SIG-M5 treated with dmso at 0.1 percent for 504 hours (cell line): Measurements from ENCODE around the gene TFAP2B.

Experiments
- DNase-seq: peaks from one replicate; lab custom pipeline; 2025; ENCODE audit not compliant: unreplicated experiment; lab: John Stamatoyannopoulos, UW

Gene TFAP2B

DNA sequence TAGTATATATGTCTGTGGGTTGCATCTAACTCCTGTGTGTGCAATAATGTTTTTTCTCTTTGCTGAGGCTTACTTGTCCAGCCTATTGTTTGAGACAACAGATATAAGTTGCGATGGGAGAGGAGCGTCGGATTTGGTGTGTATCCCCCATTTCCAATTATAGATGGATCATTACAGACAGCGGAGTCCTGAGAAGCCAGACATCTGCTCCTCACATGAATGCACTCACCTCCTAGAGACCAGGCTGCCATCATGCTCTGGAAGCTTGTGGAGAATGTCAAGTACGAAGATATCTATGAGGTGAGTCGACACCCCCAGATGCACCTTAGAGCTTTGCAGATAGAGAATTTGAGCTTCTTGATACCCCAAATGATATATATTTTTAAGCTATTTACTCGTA, at the start of gene TFAP2B:
TFAP2B (plus strand) TSS at position 199 of the 400 bp plus-strand sequence; CDS start at position 220, 21 bp downstream.
- DNase-seq: no peak

DNA sequence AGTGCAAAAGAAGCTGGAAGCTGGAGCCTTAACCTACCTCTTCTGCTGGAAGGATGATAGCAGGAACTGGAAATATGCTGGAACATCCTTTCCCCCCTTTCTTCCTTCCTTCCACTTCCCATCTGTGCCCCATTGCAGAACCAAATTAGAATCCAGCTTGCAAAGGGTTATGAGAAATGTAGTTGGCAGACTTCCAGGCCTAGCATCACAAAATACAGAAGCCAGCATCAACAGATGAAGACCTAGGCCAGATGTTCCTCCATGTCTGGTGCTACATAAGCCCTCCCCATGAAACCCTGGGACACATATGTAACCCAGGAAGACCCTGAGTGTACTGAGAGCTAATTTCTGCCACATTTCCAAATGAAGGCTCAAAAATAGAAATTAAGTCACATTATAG, 40.0 kb upstream of the TFAP2B start:
- DNase-seq: no peak

GRCh38 chr6:50780382-50780781, 38.3 kb upstream of the TFAP2B start:
- no peak for DNase-seq

- no peak for DNase-seq
Measured at GRCh38 chr6:50785921-50786320, 32.8 kb upstream of the TFAP2B start.

GRCh38 chr6:50791900-50792508, 26.7 kb upstream of the TFAP2B start:
- DNase-seq: peak; percentile 15

DNA sequence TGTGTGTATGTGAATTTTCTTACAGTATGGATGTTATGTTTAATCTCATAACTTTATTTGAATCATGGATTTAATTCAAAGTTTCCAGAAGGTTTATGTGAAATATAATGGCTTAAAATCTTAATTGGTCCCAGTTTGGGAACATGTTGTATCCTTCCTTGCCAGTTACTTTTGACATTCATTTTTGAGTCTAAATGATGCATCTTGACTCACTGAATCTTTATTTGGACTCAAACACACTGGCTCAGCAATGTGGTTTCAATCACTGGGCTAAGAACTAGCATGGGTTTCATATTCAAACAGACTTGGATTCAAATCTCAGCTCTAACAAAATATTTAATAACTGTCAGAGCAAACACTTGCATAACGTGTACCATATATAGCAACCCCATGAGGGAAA, 25.9 kb upstream of the TFAP2B start:
- no peak for DNase-seq

DNA sequence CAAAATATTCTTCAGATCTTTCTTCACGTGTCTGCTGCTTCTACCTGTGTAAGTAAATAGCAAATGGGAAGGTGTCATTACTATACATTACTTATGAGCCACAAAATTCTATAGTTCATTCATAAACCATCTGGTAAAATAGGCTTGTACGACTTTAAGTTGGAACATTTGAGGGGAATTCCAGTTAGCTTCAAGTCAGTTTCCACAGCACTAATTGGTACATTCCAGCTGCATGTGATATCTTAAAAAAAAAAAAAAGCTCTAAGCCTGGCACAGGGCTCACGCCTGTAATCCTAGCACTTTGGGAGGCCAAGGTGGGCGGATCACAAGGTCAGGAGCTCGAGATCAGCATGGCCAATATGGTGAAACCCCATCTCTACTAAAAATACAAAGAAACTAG, 23.1 kb upstream of the TFAP2B start:
- DNase-seq: no peak

GRCh38 chr6:50804283-50804682, 14.4 kb upstream of the TFAP2B start:
- no peak for DNase-seq

- DNase-seq: no peak
Measured at GRCh38 chr6:50807035-50807434, 11.6 kb upstream of the TFAP2B start.

- peak; percentile 13 for DNase-seq
Measured at GRCh38 chr6:50815436-50816114, 3.1 kb upstream of the TFAP2B start.

DNA sequence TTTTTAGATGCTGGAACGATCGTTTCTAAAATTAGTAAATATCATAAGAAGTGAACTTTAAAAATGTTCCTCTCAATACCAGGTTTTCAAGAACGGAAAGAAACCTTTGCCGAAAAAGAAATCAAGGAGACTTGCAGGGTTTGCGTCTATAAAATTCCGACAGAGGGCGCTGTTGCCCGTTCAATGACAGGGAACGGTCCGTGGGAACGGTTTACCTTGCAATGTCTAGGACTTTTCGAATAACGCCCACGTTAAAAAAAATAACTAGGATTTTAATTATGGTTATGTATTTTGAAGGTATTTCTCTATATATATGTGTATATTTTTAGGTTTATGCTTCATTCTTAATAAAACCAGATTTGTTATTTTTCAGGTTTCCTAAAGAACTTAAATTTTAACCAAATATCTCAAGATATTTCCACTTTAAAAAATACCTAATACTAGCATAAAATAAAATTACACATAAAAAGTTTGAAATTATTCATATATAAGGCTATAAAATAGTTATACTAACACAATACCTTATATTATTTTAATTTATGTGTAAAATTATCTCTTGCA, 2.5 kb upstream of the TFAP2B start:
- DNase-seq: peak; percentile 36

- DNase-seq: no peak
Measured at GRCh38 chr6:50816947-50817645, 1.6 kb upstream of the TFAP2B start.

- no peak for DNase-seq
Measured at GRCh38 chr6:50817646-50817950, 1.1 kb upstream of the TFAP2B start.

DNA sequence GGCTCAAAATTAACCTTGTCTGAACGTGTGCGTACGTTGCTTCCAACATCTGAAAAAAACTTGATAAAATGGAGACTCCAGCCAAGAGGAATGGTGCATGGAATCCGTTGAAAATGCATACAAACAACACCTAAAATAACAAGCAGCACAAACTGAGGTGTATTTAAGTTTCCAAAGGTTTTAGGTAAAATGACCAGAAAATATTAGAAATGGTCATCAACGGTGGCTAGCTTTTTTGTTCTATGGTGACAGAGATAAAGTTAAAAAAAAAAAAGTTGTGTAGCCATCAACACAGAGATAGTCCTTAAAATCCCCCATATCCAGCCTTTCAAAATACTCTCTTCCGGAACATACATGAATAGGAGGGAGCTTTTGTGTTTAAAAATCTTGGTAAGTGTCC, 651 bp upstream of the TFAP2B start:
- DNase-seq: no peak

- DNase-seq: no peak
Measured at GRCh38 chr6:50819466-50819903, 814 bp downstream of the TFAP2B start.

GRCh38 chr6:50819904-50820868, 1.5 kb downstream of the TFAP2B start:
- no peak for DNase-seq

GRCh38 chr6:50820869-50821264, 2.2 kb downstream of the TFAP2B start:
- no peak for DNase-seq

DNA sequence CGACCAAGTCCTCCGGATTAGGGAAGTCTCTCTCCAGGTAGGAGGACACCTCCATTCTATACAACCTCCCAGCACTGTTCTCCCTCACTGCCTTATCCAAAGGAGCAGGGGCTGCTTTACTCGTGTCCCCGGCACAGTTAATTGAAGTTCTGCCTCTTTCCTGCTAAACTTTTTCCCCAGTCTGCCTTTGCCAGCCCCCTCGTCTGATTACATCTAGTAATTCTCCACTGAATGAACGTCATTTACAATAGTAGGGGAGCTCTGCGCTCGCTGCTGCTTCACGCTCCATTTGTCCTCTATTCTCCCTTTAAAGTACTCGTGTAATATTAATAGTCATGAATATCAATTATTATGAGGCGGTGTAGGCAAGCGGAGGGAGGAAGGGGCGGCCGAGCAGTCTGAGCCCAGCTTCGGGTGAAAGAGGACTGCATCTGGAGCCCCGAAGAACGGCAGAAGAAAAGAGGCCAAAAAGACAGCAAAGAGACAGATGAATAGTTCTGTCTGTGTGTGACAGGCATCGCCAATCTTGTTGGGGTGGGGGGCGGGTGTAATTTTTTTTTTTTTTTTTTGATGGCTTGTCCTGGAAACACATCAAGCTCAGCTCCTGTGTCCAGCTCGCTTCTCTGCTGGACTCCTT, 2.9 kb downstream of the TFAP2B start:
- no peak for DNase-seq

- DNase-seq: no peak
Measured at GRCh38 chr6:50822078-50822476, 3.4 kb downstream of the TFAP2B start.

DNA sequence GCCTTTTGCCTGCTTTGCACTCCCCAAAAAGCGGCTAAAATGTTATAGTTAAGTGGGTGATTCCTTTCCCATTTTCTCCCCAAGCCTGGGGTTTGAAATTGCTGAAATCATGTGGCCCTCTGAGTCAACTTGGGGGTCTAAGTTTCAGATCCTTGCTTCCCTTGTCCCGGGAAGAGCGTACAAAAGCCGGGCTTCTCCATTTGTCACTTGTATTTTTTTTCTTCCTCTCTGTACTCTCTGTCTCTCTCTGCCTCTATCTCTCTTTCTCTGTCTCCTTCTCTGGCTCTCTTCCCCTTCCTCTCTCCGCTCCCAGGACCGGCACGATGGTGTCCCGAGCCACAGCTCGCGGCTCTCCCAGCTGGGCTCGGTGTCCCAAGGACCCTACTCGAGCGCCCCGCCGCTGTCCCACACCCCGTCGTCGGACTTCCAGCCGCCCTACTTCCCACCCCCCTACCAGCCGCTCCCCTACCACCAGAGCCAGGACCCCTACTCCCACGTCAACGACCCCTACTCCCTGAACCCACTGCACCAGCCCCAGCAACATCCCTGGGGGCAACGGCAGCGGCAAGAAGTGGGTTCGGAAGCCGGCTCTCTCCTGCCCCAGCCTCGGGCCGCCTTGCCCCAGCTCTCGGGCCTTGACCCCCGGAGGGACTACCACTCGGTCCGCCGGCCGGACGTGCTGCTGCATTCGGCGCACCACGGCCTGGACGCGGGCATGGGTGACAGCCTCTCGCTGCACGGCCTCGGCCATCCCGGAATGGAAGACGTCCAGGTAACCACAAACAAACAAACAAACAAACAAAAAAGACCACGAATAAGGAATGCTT, 4.6 kb downstream of the TFAP2B start:
- no peak for DNase-seq
